Measurements from ENCODE around the gene DDX41. TPM values are rescaled to one million over a fixed set of nuclear protein-coding genes. Genes with fewer than 3 reads are reported as not detected.
A peak's percentile ranks its signal among the peaks of the same experiment; 100 is the strongest.

Gene DDX41
- total RNA-seq, 2 donors from 2014 or later, result 70.1 to 230 TPM

DNA sequence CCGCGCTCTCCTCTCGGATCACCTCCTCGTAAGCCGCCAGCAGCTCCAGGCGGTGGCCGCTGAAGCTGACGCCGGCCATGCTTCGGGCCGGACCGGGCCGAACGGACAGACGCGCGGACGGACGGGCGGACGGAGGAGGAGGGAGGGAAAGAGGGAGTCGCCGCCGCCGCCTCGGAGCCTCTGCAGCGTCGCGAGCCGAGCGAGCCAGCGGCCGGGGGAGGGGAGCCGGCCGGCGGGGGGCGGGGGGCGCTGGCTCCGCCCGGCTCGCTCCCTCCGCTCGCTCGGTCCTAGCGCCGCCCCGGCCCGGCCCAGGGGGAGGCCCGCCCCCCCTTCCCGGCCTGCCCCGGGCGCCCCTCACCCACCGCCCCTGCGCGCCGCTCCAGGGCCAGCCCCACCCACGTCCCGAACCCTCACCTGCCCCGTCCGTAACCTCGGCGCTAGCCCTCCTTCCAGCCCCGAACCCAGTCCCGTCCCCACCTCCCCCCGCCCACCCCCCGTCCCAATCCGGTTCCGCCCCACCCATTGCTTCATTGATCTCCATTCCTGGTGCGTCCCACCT, 43.2 kb downstream of the DDX41 start, which contains the start of gene DBN1:
Gene DBN1 (minus strand): TSS at position 192 of the 559 bp plus-strand sequence. CDS start 113 bp downstream, at position 79.
- Mint-ChIP-seq H3K27ac (peak within 1 kb of the TSS in 1 of 2 donors; percentile 62), H3K9me3 (no peaks in the 10 kb centered on the region), H3K36me3 (peaks cover 0 to 4% of the 10 kb centered on the region in 2 donors)
- DNase-seq (ENCODE audit: low spot score in 2 of 2), result no peak
- peak; percentile 11 to 57 for ATAC-seq

DNA sequence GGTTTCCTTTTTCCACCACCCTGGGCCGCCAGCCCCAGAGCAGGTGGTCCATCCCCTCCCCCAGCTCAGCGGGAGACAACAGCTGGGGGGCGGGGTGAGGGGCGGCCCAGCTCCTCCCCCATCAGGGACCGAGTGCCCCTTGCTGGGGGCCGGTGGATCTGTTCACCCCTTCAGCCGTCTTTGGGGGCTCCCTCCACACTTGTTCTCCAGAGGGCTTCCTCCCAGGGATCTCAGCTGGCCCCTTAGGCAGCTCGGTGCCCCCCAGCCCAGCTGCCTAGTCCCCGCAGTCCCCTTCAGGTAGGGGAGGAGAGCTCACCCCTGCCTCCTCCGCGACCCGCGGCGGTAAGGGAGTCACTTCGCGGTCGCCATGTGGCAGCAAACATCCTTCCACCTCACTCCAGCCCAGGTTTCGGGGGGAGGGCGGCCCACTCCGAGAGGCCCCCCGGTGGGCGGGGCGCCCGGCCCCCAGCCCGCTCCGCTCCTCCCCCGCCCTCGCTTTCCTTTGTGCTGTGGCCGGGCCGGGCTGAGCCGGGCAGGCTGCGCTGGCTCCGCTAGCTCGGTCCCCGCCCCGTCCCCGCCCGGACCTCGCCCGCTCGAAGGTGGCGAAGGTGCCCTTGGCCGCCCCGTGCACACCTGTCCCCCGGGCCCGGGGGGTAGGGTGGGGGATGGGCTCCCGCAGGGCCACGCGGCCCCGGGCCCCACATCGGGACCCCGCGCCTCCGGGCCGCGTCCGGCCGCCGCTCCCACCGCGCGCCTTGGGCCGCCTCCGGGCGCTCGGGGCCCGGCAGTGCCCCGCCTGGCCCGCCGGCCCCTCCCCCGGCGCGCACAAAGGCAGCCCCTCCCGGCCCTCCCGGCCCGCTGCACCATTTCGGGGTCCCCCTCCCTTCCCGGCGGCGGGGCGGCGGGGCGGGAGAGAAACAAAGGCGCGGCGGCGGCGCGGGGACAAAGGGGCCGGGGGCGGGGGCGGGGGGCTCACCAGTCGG, 44.0 kb downstream of the DDX41 start:
- Mint-ChIP-seq H3K27ac (peak overlapping the region in 1 of 2 donors; percentile 50), H3K9me3 (no peaks in the 10 kb centered on the region), H3K36me3 (no peaks in the 10 kb centered on the region)
- DNase-seq (ENCODE audit: low spot score in 2 of 2) (peak in 1 of 2 donors; percentile 56), ATAC-seq (peak; percentile 67 to 68)

GRCh38 chr5:177471610-177472356, 45.0 kb downstream of the DDX41 start:
- Mint-ChIP-seq H3K9me3 (no peaks in the 10 kb centered on the region), H3K27ac (peak overlapping the region in 1 of 2 donors; percentile 50), H3K36me3 (no peaks in the 10 kb centered on the region)
- ATAC-seq (peak in 1 of 2 donors; percentile 37), DNase-seq (ENCODE audit: low spot score in 2 of 2) (no peak)

- peak overlapping the region in 1 of 2 donors; percentile 32 for H3K27ac Mint-ChIP-seq
- ATAC-seq (peak in 1 of 2 donors; percentile 16), DNase-seq (ENCODE audit: low spot score in 2 of 2) (no peak)
- H3K36me3 Mint-ChIP-seq, result no peaks in the 10 kb centered on the region
- H3K9me3 Mint-ChIP-seq, result no peaks in the 10 kb centered on the region
These were observed 45.8 kb downstream of the DDX41 start for GRCh38 chr5:177470759-177471536.

GRCh38 chr5:177469750-177470525, 46.8 kb downstream of the DDX41 start:
- peak overlapping the region; percentile 32 to 77 for H3K27ac Mint-ChIP-seq

GRCh38 chr5:177468685-177469628, 47.8 kb downstream of the DDX41 start:
- no peak for ATAC-seq

More at GRCh38 chr5:177469750-177470525, 46.8 kb downstream of the DDX41 start:
- DNase-seq (ENCODE audit: low spot score in 2 of 2) (no peak), ATAC-seq (no peak)
- H3K9me3 Mint-ChIP-seq, result no peaks in the 10 kb centered on the region
- no peaks in the 10 kb centered on the region for H3K36me3 Mint-ChIP-seq

DNA sequence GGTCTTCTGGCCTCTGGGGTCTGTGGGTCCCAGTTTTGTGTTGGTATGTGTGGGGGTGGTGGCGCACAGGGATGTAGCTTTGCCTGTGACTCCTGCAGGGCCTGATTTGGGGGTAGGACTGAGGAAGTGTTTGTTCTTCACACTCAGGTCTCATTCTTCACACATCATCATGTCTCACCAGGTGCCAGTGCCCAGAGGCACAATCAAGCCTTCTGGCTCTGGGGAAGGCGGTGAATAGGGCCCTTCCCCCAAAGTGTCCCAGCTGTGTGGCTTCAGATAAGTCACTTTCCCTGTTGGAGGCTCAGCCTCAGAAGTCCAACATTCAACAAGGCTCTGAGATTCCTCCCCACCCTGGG, 48.5 kb downstream of the DDX41 start:
- H3K27ac Mint-ChIP-seq, result no peak overlapping the region
- no peak for DNase-seq (ENCODE audit: low spot score in 2 of 2)
- no peaks in the 10 kb centered on the region for H3K36me3 Mint-ChIP-seq
- no peak for ATAC-seq
- H3K9me3 Mint-ChIP-seq, result no peaks in the 10 kb centered on the region

More at GRCh38 chr5:177468685-177469628, 47.8 kb downstream of the DDX41 start:
- no peak for DNase-seq (ENCODE audit: low spot score in 2 of 2)
- Mint-ChIP-seq H3K27ac (peak overlapping the region in 1 of 2 donors; percentile 77), H3K36me3 (no peaks in the 10 kb centered on the region), H3K9me3 (no peaks in the 10 kb centered on the region)

DNA sequence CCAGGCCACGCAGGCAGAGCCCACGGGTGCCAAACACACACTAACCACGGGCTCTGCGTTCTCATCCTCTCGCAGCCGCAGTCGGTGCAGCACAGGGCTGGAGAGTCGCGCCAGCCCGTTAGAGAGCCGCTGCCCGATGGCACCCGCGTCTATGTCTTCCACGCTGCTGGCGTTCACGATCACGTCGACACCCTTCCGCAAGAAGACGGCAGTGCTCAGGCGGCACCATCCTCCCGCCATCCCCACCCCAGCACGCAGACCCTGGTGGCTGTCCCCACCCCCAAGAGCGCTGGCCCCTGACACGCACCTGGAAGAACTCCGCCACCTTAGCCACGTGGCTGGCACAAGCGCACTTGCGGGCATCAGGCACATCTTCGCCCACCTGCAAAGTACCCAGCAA, 49.3 kb downstream of the DDX41 start:
- ATAC-seq (no peak), DNase-seq (ENCODE audit: low spot score in 2 of 2) (no peak)
- H3K36me3 Mint-ChIP-seq, result no peaks in the 10 kb centered on the region
- no peak overlapping the region for H3K27ac Mint-ChIP-seq
- H3K9me3 Mint-ChIP-seq, result no peaks in the 10 kb centered on the region

DNA sequence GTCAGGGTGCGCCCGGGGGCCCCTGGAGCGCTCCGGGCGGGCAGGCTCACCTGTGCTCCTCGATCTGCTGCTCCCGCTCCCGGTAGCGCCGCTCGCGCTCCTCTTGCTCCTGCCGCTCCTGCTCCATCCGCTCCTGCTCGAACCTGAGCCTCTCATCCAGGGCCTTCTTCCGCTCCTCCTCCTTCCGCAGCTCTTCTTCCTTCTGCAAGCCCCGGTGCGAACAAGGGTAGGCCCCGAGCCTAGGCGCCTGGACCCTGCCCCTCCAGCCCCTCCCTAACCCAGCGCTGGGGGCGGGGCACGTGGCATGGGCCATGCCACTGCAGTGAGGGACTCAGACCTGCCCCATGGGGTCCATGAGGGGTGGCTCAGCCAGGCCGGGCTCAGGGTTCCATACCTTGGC, 49.9 kb downstream of the DDX41 start:
- no peak for DNase-seq (ENCODE audit: low spot score in 2 of 2)
- Mint-ChIP-seq H3K36me3 (no peaks in the 10 kb centered on the region), H3K9me3 (no peaks in the 10 kb centered on the region), H3K27ac (no peak overlapping the region)
- ATAC-seq, result no peak

DNA sequence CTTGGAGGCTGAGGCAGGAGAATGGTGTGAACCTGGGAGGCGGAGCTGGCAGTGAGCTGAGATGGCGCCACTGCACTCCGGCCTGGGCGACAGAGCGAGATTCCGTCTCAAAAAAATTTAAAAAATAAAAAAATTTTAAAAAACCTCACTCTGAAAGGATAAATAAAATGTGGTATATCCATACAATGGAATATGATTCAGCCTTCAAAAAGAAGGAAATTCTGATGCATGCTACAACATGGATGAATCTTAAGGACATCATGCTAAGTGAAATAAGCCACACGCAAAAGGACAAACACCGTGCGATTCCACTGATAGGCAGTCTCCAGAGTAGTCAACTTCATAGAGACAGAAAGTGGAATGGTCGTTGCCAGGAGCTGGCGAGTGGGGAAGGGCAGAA, 51.7 kb downstream of the DDX41 start:
- H3K9me3 Mint-ChIP-seq, result no peaks in the 10 kb centered on the region
- no peaks in the 10 kb centered on the region for H3K36me3 Mint-ChIP-seq
- no peak overlapping the region for H3K27ac Mint-ChIP-seq
- DNase-seq (ENCODE audit: low spot score in 2 of 2) (no peak), ATAC-seq (no peak)

- ATAC-seq (peak in 1 of 2 donors; percentile 44), DNase-seq (ENCODE audit: low spot score in 2 of 2) (no peak)
- no peaks in the 10 kb centered on the region for H3K9me3 Mint-ChIP-seq
- peak overlapping the region; percentile 45 to 48 for H3K27ac Mint-ChIP-seq
- no peaks in the 10 kb centered on the region for H3K36me3 Mint-ChIP-seq
These were observed 54.6 kb downstream of the DDX41 start for GRCh38 chr5:177462021-177462670.

All from activated naive CD4-positive, alpha-beta T cell treated with anti-CD3 and anti-CD28 coated beads, Interleukin-2, amount 50 U/mL, for 72 hours (primary cell).